ENCODE measurements around the gene MORF4L2.

- no peak for TF ChIP-seq CTCF (IDR thresholded peaks at IDR 0.05; ENCODE audit: insufficient read depth, low read depth, low read length)
- TF ChIP-seq EZH2 (IDR thresholded peaks at IDR 0.05; ENCODE audit: insufficient read depth, low read length), result no peak
Observed at GRCh38 chrX:103733017-103733416, 46.5 kb upstream of the MORF4L2 start.

All from astrocyte (in vitro differentiated cells and primary cell).